ENCODE results near the gene OR2T6. TPM values are rescaled to one million over a fixed set of nuclear protein-coding genes. Genes with fewer than 3 reads are reported as not detected.

Gene OR2T6
- total RNA-seq, 1 donor from 2014 or later, result not detected

- TF ChIP-seq CTCF (IDR thresholded peaks at IDR 0.05; ENCODE audit: insufficient read depth, low read depth, low read length), result no peak
- no peak for TF ChIP-seq EZH2 (IDR thresholded peaks at IDR 0.05; ENCODE audit: insufficient read depth, low read length)
- peaks cover 4% of the 10 kb centered on the region for H3K9me3 ChIP-seq (ENCODE audit: insufficient read depth, low read depth, low read length)
- no peak overlapping the region for H3K4me3 ChIP-seq (ENCODE audit: insufficient read depth, low read depth, low read length)
- no peaks in the 10 kb centered on the region for H4K20me1 ChIP-seq (ENCODE audit: insufficient read depth, low read length)
- no peaks in the 10 kb centered on the region for H3K9me3 Mint-ChIP-seq (ENCODE audit: unreplicated experiment)
- H3K27ac ChIP-seq (ENCODE audit: low read depth, low read length), result no peak overlapping the region
- H3K27ac Mint-ChIP-seq (ENCODE audit: unreplicated experiment), result no peak overlapping the region
- no peak for FAIRE-seq
- no peaks in the 10 kb centered on the region for H3K27me3 Mint-ChIP-seq (ENCODE audit: low read depth, unreplicated experiment)
- H3K4me3 Mint-ChIP-seq (ENCODE audit: unreplicated experiment), result no peak overlapping the region
- H3K9ac ChIP-seq (ENCODE audit: low read length), result no peak overlapping the region
- no peaks in the 10 kb centered on the region for H3K27me3 ChIP-seq (ENCODE audit: insufficient read depth, low read length)
- no peaks in the 10 kb centered on the region for H3K36me3 Mint-ChIP-seq (ENCODE audit: low read depth, unreplicated experiment)
- H3K4me1 Mint-ChIP-seq (ENCODE audit: low read depth, unreplicated experiment), result no peaks in the 10 kb centered on the region
- DNase-seq (ENCODE audit: low read depth), result no peak
- no peak overlapping the region for H2AFZ ChIP-seq (ENCODE audit: low read depth, low read length)
- H3K36me3 ChIP-seq (ENCODE audit: insufficient read depth, low read length), result no peaks in the 10 kb centered on the region
- H3K79me2 ChIP-seq (ENCODE audit: insufficient read depth, low read length), result no peaks in the 10 kb centered on the region
- H3K4me1 ChIP-seq (ENCODE audit: insufficient read depth, low read length), result no peaks in the 10 kb centered on the region
- H3K4me2 ChIP-seq (ENCODE audit: low read length), result no peak overlapping the region
These were observed 17.5 kb downstream of the OR2T6 start for GRCh38 chr1:248393050-248393449.

GRCh38 chr1:248402748-248403147 is 27.2 kb downstream of the OR2T6 start, which contains the start of gene OR2T1:
Gene OR2T1 (plus strand): TSS chr1:248403048. CDS start chr1:248406148, 3,100 bp downstream.
- FAIRE-seq, result no peak

More at GRCh38 chr1:248402748-248403147, 27.2 kb downstream of the OR2T6 start, which contains the start of gene OR2T1:
- no peak within 1 kb of the TSS for H3K4me3 Mint-ChIP-seq (ENCODE audit: unreplicated experiment)
- no peak for DNase-seq (ENCODE audit: low read depth)
- H3K4me1 Mint-ChIP-seq (ENCODE audit: low read depth, unreplicated experiment), result no peaks in the 10 kb centered on the region
- no peaks in the 10 kb centered on the region for H3K27me3 Mint-ChIP-seq (ENCODE audit: low read depth, unreplicated experiment)
- H3K36me3 Mint-ChIP-seq (ENCODE audit: low read depth, unreplicated experiment), result no peaks in the 10 kb centered on the region
- Histone ChIP-seq H3K4me2 (ENCODE audit: low read length) (no peak within 1 kb of the TSS), H3K79me2 (ENCODE audit: insufficient read depth, low read length) (no peaks in the 10 kb centered on the region), H2AFZ (ENCODE audit: low read depth, low read length) (no peak within 1 kb of the TSS), H3K4me3 (ENCODE audit: insufficient read depth, low read depth, low read length) (no peak within 1 kb of the TSS), H3K27me3 (ENCODE audit: insufficient read depth, low read length) (no peaks in the 10 kb centered on the region), H3K9me3 (ENCODE audit: insufficient read depth, low read depth, low read length) (peaks cover 8% of the 10 kb centered on the region), H3K9ac (ENCODE audit: low read length) (no peak within 1 kb of the TSS), H3K4me1 (ENCODE audit: insufficient read depth, low read length) (no peaks in the 10 kb centered on the region), H4K20me1 (ENCODE audit: insufficient read depth, low read length) (no peaks in the 10 kb centered on the region), H3K36me3 (ENCODE audit: insufficient read depth, low read length) (no peaks in the 10 kb centered on the region), H3K27ac (ENCODE audit: low read depth, low read length) (no peak within 1 kb of the TSS)
- TF ChIP-seq EZH2 (IDR thresholded peaks at IDR 0.05; ENCODE audit: insufficient read depth, low read length) (no peak), CTCF (IDR thresholded peaks at IDR 0.05; ENCODE audit: insufficient read depth, low read depth, low read length) (no peak)
- H3K27ac Mint-ChIP-seq (ENCODE audit: unreplicated experiment), result no peak within 1 kb of the TSS
- H3K9me3 Mint-ChIP-seq (ENCODE audit: unreplicated experiment), result peaks cover 9% of the 10 kb centered on the region
